GM18951 (cell line): ENCODE data around the gene ATOH8.
"Not testable (repeated sequence)": the region's sequence is repeated elsewhere in the genome, so short reads cannot be mapped to it uniquely, and the experiment has no call there.

ENCODE experiments used
- POLR2A ChIP-seq: IDR thresholded peaks from 4 replicates; pipeline ENCODE4 v1.6.1; 2011; ENCODE audit warnings: mild to moderate bottlenecking; ENCODE audit not compliant: insufficient read length, insufficient read depth; ENCODE audit errors: extremely low read depth
- in situ Hi-C: fragments of 300-500 bp; cut with MboI; formaldehyde crosslinking; loops from one replicate; pipeline ENCODE4 v1.12.0; 2022; ENCODE audit warnings: low sequenced_read_pairs, mixed read lengths, inconsistent platforms; ENCODE audit not compliant: unreplicated experiment

ATOH8 gene

DNA sequence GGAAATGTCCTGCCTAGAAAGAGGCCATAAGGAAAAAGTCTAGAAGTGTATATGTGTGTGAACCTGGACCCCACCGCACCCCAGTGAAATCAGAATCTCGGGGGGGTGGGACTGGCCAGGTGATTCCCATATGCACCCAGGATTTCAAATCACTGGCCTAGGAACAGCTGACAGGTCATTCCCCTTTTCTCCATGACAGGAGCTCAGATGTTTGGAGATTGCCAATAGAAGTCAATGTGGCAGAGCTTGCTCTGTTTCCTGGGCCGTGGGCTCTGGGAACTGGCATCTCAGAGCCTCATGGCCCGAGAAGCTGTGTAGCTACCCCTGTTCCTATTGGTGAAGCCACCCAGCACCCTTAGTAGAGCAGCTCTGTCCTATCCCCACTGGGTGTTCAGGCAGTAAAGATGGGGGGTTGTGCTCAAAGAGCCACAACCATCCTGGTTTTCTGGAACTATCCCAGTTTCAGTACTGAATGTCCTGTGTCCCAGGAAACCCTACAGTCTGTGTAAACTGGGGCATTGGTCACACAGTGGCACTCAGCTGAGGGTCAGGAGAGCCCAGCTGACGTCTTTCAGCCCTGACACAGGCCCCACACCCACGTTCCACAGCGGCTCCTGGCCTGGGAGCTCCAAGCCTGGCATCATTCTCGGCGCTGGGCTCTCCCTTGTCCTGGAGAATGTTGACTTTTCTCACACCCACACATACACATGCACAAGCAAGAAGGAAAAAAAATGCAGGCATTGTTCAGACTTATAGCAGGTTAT is 40.8 kb upstream of the ATOH8 start:
- in situ Hi-C loops, result no loop called here
- TF ChIP-seq POLR2A, result no peak

DNA sequence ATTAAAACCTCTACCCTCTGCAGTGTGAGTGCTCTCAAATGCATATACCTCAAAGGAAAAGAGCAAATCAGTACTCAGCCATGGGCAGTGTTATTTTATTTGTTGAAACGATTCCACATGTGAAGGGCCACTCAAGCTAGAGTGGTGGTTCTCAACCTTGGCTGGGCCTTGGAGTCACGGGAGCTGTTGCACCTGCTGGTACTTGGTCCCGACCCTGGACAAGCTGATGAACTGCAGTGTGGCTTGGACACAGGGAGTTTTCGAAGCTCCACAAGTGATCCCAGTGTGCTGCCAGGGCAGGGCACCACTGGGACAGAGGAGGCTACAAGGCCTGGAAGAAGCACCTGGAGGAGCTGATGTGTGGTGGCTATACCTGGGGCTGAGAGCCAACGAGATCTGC is 40.0 kb upstream of the ATOH8 start:
- in situ Hi-C loops, result no loop called here
- TF ChIP-seq POLR2A, result no peak

DNA sequence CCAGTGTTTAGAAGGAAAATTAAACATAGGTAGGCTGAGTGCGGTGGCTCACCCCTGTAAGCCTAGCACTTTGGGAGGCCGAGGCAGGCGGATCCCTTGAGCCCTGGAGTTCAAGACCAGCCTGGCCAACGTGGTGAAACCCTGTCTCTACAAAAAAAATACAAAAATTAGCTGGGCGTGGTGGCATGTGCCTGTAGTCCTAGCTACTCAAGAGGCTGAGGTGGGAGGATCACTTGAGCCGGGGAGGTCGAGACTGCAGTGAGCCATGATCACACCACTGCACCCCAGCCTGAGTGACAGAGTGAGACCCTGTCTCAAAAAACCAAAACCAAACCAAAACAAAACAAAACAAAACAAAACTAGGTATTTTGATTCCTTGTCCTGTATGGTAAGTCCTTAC is 39.4 kb upstream of the ATOH8 start:
- in situ Hi-C loops, result not testable (repeated sequence)

DNA sequence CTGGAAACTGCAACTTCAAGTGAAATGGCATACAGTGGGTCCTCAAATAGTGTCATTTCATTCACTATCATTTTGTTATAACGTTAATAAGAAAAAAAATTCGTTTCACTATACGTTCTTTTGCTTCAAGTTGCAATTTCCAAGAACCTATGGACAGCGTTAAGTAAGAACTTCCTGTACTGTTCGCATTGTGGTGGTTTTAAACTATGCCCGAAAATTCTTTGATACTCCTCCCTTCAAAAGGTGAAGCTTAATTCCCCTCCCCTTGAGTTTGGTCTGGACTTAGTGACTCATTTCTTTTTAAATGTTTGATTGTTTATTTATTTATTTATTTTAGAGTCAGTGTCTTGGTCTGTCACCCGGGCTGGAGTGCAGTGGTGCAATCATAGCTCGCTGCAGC is 39.0 kb upstream of the ATOH8 start:
- in situ Hi-C loops, result no loop called here
- no peak for TF ChIP-seq POLR2A

DNA sequence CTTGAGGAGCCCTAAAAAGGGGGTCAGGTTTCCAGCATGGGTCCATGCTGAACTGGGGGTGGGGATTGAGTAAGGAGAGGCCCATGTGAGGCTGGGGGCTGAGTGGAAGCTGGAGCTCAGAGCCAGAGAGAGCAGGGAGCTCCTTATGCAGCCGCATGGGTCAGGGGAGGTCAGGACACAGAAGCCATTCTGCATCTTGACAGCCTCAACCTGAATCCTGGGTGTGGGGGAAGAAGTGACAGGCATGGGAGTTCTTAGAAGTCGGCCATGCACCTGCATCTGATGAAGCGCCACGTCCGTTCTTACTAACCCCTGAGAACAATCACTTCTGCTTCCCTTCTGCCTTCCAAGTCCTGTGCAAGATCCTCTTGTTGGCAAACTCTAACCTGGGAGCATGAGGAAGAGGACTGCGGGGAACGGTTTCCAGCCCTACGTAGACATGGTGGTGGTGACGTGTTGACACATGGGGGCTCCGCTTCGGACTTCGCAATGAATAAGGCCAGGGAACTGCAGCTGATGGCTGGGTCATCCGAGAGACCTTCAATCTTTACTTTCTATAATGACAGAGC is 37.4 kb upstream of the ATOH8 start:
- TF ChIP-seq POLR2A, result no peak
- in situ Hi-C loops, result no loop called here

DNA sequence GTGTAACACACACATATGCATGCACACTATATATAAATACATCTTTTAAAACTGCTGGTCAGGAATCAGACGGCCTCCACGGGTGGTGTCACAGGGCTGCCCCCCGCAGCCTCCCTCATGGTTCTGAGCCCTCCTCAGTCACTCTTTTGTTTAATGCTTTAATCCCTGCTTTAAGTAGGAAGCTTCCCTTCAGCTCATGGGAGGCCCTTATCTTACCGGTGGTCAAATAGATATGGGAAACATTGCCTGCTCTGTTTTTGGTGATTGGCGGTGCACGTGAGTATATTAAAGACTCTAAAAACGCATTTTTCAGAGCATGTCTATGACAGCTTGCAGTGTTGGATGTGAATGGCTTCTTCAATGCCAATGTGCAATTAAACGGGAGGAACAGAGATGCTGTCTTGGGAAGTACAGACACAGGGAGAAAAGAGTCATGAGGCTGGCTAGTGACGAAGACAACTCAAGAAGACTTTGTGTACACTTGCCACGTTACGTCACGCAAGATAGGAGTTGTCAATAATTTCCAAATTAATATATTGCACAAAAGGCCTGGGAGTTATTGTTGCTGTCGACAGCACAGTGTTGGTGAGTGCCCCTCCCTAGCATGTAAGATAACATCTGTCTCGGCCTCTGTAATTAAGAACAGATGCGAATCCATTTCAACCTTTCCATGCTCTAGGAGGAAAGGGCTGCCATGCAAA is 36.3 kb upstream of the ATOH8 start:
- in situ Hi-C loops, result no loop called here
- TF ChIP-seq POLR2A, result no peak

DNA sequence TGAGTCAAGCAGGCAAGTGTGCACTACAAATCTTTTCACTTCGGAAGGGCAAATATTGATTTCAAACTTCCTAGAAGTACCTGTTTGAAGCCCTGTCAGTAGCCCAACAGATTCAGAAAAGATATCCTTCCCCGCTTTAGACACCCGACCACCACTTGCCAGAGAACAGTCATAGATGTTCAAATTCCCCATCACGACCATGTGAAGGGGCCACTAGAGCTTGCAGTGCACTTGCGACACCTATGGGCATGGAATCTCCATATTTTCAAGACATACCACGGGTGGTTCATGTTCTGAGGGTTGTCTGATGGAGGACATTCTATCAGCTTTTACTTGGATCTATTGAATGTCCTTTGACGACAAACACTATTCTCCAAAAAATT is 35.8 kb upstream of the ATOH8 start:
- no peak for TF ChIP-seq POLR2A
- in situ Hi-C loops, result no loop called here

DNA sequence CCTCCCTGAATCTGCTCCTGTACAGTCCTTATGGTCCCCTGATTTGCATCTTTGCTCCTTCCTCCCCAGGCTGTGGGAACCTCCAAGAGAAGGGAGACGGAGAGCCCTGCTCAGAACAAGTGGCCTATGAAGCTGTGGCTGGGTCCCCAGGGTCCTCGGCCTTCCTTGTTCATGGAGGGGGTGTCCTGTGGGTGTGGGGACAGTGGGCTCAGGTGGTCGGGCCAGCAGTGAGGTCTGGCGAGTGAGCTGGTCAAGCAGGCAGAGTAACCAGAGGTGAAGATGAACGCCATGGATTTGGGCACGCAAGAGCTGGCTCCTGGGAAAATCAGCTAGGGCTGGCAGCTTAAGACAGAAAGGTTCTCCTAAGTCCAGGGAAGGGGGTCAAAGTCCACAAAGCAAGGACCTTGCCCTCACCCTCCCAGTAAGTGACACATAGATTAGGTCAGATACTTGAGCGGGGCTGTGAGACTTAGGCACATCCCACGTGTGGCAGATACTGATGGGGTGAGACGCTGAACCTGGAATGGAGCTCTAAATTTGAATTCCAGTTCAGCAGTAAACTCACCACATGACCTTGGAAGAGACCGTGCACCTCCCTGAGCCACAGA is 34.8 kb upstream of the ATOH8 start:
- in situ Hi-C loops, result no loop called here
- no peak for TF ChIP-seq POLR2A

DNA sequence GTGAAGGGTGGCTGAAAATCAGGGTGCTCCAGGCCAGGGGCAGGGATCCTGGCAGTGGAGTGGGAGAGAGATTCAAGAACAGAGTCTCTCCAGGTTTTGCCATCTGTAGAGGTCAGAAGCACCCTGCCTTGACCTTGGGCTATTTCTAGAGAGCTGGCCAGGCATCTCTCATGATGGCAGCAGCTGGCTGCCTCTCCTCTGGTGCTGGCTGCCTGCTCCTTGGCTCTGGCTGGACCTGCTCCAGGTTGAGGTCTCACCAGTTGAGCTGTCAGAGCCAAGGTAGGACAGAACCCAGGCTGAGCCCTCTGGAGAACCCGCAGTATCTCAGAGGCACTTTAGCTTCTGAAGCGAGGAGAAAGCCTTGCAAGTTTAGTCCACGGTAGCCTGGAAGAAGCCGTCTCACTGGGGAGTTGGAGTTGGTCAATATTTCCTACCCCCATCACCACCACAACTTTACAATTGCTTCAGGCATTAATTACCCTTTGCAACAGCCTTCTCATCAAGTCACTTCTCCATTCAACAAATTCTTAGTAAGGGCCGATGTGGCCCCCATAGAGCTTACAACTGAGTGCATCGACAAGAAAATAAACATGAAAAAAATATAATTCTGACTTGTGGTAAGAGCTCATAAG is 34.1 kb upstream of the ATOH8 start:
- no peak for TF ChIP-seq POLR2A
- in situ Hi-C loops, result no loop called here

DNA sequence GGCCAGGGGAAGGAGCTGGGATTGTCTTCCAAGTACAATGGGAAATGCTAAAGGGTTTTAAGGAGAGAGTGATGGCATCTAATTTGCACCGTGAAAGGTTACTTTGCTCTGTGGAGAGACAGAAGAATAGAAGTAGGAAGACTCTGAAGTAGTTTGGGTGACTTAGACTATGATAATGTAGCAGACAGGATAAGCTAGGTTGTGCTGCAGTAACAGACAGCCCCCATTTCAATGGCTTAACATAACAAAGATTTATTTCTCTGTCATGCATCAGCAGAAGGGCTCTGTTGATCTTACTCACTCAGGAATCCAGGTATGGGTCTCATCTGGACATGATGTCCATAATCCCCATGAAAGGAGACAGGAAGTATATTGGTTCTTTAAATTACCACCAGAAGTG is 33.3 kb upstream of the ATOH8 start:
- TF ChIP-seq POLR2A, result no peak
- in situ Hi-C loops, result no loop called here

DNA sequence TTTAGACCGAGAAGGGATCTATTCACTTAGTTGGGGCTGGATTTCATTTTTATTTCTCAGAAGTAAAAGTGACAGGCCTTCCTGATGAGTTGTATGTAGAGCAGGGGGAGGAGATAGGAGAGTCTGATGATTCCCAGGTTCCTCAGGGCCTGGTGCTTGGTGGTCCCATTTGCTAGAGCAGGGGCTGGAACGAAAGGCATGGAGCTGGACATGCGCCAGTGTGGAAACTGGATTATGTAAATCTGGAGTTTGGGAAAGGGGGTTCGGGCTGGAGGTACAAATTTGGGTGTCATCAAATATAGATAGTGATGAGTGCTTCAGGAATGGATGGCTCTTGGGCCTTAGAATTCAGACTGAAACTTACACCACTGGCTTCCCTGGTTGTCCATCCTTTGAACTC is 32.1 kb upstream of the ATOH8 start:
- no peak for TF ChIP-seq POLR2A
- in situ Hi-C loops, result no loop called here

DNA sequence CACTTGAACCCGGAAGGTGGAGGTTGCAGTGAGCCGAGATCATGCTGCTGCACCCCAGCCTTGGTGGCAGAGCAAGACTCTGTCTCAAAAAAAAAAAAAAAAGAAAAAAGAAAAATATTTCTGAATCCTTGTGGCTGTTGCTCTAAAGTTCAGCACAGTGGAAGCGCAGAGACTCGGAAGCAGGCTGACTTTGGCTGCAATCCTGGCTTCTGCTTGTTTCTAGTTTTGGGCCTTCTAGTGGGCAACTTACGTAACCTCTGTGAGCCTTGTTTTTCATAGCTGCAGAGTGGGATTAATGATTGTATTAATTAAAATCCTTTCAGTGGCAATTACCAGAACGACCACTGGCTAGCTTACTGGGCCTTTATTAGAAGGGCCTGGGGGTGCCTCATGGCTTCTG is 31.3 kb upstream of the ATOH8 start:
- TF ChIP-seq POLR2A, result no peak
- in situ Hi-C loops, result no loop called here

DNA sequence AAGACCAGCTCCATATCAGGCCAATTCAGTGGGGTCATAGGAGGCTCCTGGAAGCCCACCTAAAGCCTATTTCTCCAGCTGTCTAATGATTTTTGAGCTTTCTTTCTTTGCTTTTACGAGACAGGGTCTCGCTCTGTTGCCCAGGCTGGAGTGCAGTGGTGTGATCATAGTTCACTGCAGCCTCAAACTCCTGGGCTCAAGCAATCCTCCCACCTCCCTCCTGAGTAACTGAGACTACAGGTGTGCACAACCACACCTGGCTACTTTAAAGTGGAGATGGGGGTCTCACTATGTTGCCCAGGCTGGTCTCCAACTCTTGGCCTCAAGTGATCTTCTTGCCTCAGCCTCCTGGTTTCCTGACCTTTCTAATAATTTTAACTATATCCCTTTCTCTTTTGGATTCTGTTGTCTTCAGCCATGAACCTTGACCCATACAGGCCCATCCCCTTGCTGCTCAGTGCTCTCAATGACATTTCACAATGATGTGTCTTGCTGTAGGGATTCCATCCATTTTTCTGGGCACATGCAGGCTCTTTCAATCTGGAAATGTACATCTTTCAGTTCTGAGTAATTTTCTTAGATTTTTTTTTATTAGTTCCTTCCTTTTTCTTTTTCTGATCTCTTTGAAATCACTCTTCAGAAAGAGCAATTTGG is 30.0 kb upstream of the ATOH8 start:
- in situ Hi-C loops, result no loop called here
- TF ChIP-seq POLR2A, result no peak
